GM12801 (cell line): ENCODE data around the gene CYP2B6.

ENCODE experiments used
- CTCF ChIP-seq: IDR thresholded peaks from one replicate; pipeline ENCODE4 v1.5.1; 2011; ENCODE audit warnings: control low read depth; ENCODE audit not compliant: insufficient read length; ENCODE audit errors: extremely low read depth

Gene CYP2B6

GRCh38 chr19:40981591-40981990, 9.5 kb upstream of the CYP2B6 start:
- TF ChIP-seq CTCF = no peak

- TF ChIP-seq CTCF = no peak
Observed at GRCh38 chr19:40982594-40983101, 8.4 kb upstream of the CYP2B6 start.

- TF ChIP-seq CTCF = no peak
Observed at GRCh38 chr19:40989453-40989852, 1.6 kb upstream of the CYP2B6 start.

GRCh38 chr19:40995355-40995754, 4.3 kb downstream of the CYP2B6 start:
- no peak for TF ChIP-seq CTCF

- no peak for TF ChIP-seq CTCF
Observed at GRCh38 chr19:41000310-41000737, 9.2 kb downstream of the CYP2B6 start.

GRCh38 chr19:41001243-41001971, 10.3 kb downstream of the CYP2B6 start:
- no peak for TF ChIP-seq CTCF

GRCh38 chr19:41009700-41010235, 18.7 kb downstream of the CYP2B6 start:
- TF ChIP-seq CTCF = no peak
